Testis (tissue), 3 donors: ENCODE measurements around the gene SSBP3. TPM values are rescaled to one million over a fixed set of nuclear protein-coding genes. Genes with fewer than 3 reads are reported as not detected.

ENCODE experiments used
- DNase-seq: peaks from one replicate; pipeline ENCODE4 v3.0.0-alpha.2; 2019
- H3K27ac ChIP-seq, 2 donors: fragments of 200-600 bp; sonication (generic); one replicate each; pipeline ENCODE4 v1.5.1; 2019
- H3K27me3 ChIP-seq: fragments of 200-600 bp; sonication (generic); one replicate; pipeline ENCODE4 v1.5.1; 2019
- H3K36me3 ChIP-seq: fragments of 200-600 bp; sonication (generic); one replicate; pipeline ENCODE4 v1.5.1; 2017; ENCODE audit warnings: low read depth; ENCODE audit errors: missing control alignments
- H3K4me1 ChIP-seq: fragments of 200-600 bp; sonication (generic); one replicate; pipeline ENCODE4 v1.5.1; 2019
- H3K4me3 ChIP-seq, 2 donors: fragments of 200-600 bp; sonication (generic); one replicate each; pipeline ENCODE4 v1.5.1; 2017 to 2019
- H3K9me3 ChIP-seq: fragments of 200-600 bp; sonication (generic); one replicate; pipeline ENCODE4 v1.5.1; 2017
- CTCF ChIP-seq, 3 experiments: fragments of 450-650 bp in 2 of 3; fragments of 200-600 bp in 1 of 3; sonication (generic) in 1 of 3; IDR thresholded peaks; one replicate each; pipeline ENCODE4 v1.5.1; 2016 to 2019; ENCODE audit warnings: antibody characterized with exemption in 3 of 3, mild to moderate bottlenecking in 2 of 3, moderate library complexity in 1 of 3
- POLR2A ChIP-seq: fragments of 450-650 bp; IDR thresholded peaks from one replicate; pipeline ENCODE4 v1.6.1; 2017; ENCODE audit warnings: antibody characterized with exemption, mild to moderate bottlenecking, moderate library complexity
- WGBS, 2 donors: methylation state at CpG; one replicate each; pipeline ENCODE4 v1.1.5; 2018; 5-methylcytosine and 5-hydroxymethylcytosine counted together
- intact Hi-C: fragments of 100-400 bp; cut with DNase I; formaldehyde crosslinking; loops from one replicate; pipeline ENCODE4 v1.15.1; 2023; ENCODE audit warnings: low total_unique reads
- polyA plus RNA-seq: library from polyadenylated mRNA; stranded (reverse); fragments of 350-450 nt; fragmentation: Illumina TruSeq; extraction: RNeasy Lipid Tissue Mini Kit (QIAGEN cat#74804); gene quantifications from one replicate; pipeline ENCODE4 v1.2.3, GENCODE V29; 2014; ENCODE audit warnings: low read depth, low replicate concordance; ENCODE audit not compliant: insufficient read depth
- total RNA-seq, 2 donors: library from RNA; depleted of rRNA; stranded (reverse); fragments of >200 nt; gene quantifications; one replicate each; pipeline ENCODE4 v1.2.3, GENCODE V29; 2016

SSBP3 gene
- total and polyA plus RNA-seq, 3 donors from 2014 or later = 88.8 to 99.0 (median 91.6) TPM

GRCh38 chr1:54442185-54442584 lies 36.0 kb upstream of the SSBP3 start:
- H3K27ac ChIP-seq = no peak overlapping the region
- no peak for DNase-seq
- TF ChIP-seq CTCF (IDR thresholded peaks at IDR 0.05) (no peak), POLR2A (no peak)
- H3K9me3 ChIP-seq = no peaks in the 10 kb centered on the region
- H3K36me3 ChIP-seq = no peaks in the 10 kb centered on the region
- intact Hi-C loops = no loop called here
- no peaks in the 10 kb centered on the region for H3K27me3 ChIP-seq
- H3K4me1 ChIP-seq = no peaks in the 10 kb centered on the region
- no peak overlapping the region for H3K4me3 ChIP-seq
- WGBS, 2 donors = 87 to 92% methylated on average over 2 of the region's 2 CpGs

- Histone ChIP-seq H3K9me3 (no peaks in the 10 kb centered on the region), H3K4me3 (no peak overlapping the region), H3K27me3 (no peaks in the 10 kb centered on the region), H3K36me3 (no peaks in the 10 kb centered on the region), H3K4me1 (no peaks in the 10 kb centered on the region), H3K27ac (no peak overlapping the region)
- intact Hi-C loops = no loop called here
- no peak for DNase-seq
- WGBS, 2 donors = 69 to 84% methylated on average over 7 of the region's 7 CpGs
- TF ChIP-seq CTCF (IDR thresholded peaks at IDR 0.05) = no peak
- TF ChIP-seq POLR2A = no peak
These were observed 33.5 kb upstream of the SSBP3 start for GRCh38 chr1:54439550-54440223.

GRCh38 chr1:54437783-54438182 lies 31.6 kb upstream of the SSBP3 start:
- Histone ChIP-seq H3K27ac (no peak overlapping the region), H3K9me3 (no peaks in the 10 kb centered on the region), H3K27me3 (no peaks in the 10 kb centered on the region), H3K4me3 (no peak overlapping the region), H3K4me1 (no peaks in the 10 kb centered on the region), H3K36me3 (no peaks in the 10 kb centered on the region)
- 86 to 97% methylated on average over 6 of the region's 6 CpGs for WGBS, 2 donors
- intact Hi-C loops = no loop called here
- no peak for TF ChIP-seq CTCF (IDR thresholded peaks at IDR 0.05)
- TF ChIP-seq POLR2A = no peak
- DNase-seq = no peak

- no peak for TF ChIP-seq CTCF (IDR thresholded peaks at IDR 0.05)
- TF ChIP-seq POLR2A = no peak
- Histone ChIP-seq H3K36me3 (no peaks in the 10 kb centered on the region), H3K27me3 (no peaks in the 10 kb centered on the region), H3K4me3 (no peak overlapping the region), H3K27ac (no peak overlapping the region), H3K9me3 (no peaks in the 10 kb centered on the region), H3K4me1 (no peaks in the 10 kb centered on the region)
- 76 to 90% methylated on average over 5 of the region's 5 CpGs for WGBS, 2 donors
- intact Hi-C loops = no loop called here
- no peak for DNase-seq
These were observed 30.6 kb upstream of the SSBP3 start for GRCh38 chr1:54436826-54437225.

GRCh38 chr1:54429838-54430237 lies 23.6 kb upstream of the SSBP3 start:
- Histone ChIP-seq H3K36me3 (no peaks in the 10 kb centered on the region), H3K9me3 (no peaks in the 10 kb centered on the region), H3K4me3 (no peak overlapping the region), H3K27ac (no peak overlapping the region), H3K27me3 (no peaks in the 10 kb centered on the region), H3K4me1 (no peaks in the 10 kb centered on the region)
- WGBS, 2 donors = 90 to 92% methylated on average over 6 of the region's 6 CpGs
- no peak for DNase-seq
- intact Hi-C loops = no loop called here
- TF ChIP-seq POLR2A (no peak), CTCF (IDR thresholded peaks at IDR 0.05) (no peak)
